DOHH2 (cell line): Measurements from ENCODE around the gene ASB1.
"Not testable (repeated sequence)": the region's sequence is repeated elsewhere in the genome, so short reads cannot be mapped to it uniquely, and the experiment has no call there.

Experiments
- H3F3A ChIP-seq: fragments of 200-600 bp; sonication (generic), shearing (Covaris generic); 2 replicates; pipeline ENCODE4 v1.6.0; 2016; ENCODE audit warnings: antibody characterized with exemption, mild to moderate bottlenecking; ENCODE audit not compliant: control insufficient read depth, insufficient read depth
- H3K27ac ChIP-seq: fragments of 200-600 bp; sonication (generic); 2 replicates; pipeline ENCODE4 v1.5.1; 2014; ENCODE audit warnings: low read depth, mild to moderate bottlenecking, low read length, moderate library complexity
- H3K27me3 ChIP-seq: fragments of 200-600 bp; sonication (generic); 2 replicates; pipeline ENCODE4 v1.6.1; 2014; ENCODE audit warnings: mild to moderate bottlenecking, low read length, mixed read lengths; ENCODE audit not compliant: control insufficient read depth
- H3K36me3 ChIP-seq: fragments of 200-600 bp; sonication (generic); 2 replicates; pipeline ENCODE4 v1.6.1; 2014; ENCODE audit warnings: mild to moderate bottlenecking, low read length, moderate library complexity, mixed read lengths; ENCODE audit not compliant: control insufficient read depth
- H3K4me1 ChIP-seq: fragments of 200-600 bp; sonication (generic); 2 replicates; pipeline ENCODE4 v1.6.1; 2014; ENCODE audit warnings: mild to moderate bottlenecking, low read length, mixed read lengths; ENCODE audit not compliant: control insufficient read depth
- H3K4me2 ChIP-seq: fragments of 200-600 bp; sonication (generic); 2 replicates; pipeline ENCODE4 v1.6.0; 2014; ENCODE audit warnings: mild to moderate bottlenecking, low read length, moderate library complexity
- H3K4me3 ChIP-seq: fragments of 200-600 bp; sonication (generic); 2 replicates; pipeline ENCODE4 v1.5.1; 2014; ENCODE audit warnings: mild to moderate bottlenecking, low read length, mixed read lengths
- H3K79me2 ChIP-seq: fragments of 200-600 bp; sonication (generic); 2 replicates; pipeline ENCODE4 v1.6.1; 2014; ENCODE audit warnings: mild to moderate bottlenecking, low read length, mixed read lengths; ENCODE audit not compliant: control insufficient read depth
- H3K9me2 ChIP-seq: fragments of 200-600 bp; sonication (generic); replicated peaks from 2 replicates; pipeline ENCODE4 v1.6.1; 2014; ENCODE audit warnings: mild to moderate bottlenecking, low read length, mixed read lengths; ENCODE audit not compliant: control insufficient read depth
- H3K9me3 ChIP-seq: fragments of 200-600 bp; sonication (generic); 2 replicates; pipeline ENCODE4 v1.6.1; 2014; ENCODE audit warnings: antibody characterized with exemption, low read length, mixed read lengths; ENCODE audit not compliant: control insufficient read depth, insufficient read depth
- H4K20me1 ChIP-seq: fragments of 200-600 bp; sonication (generic); 2 replicates; pipeline ENCODE4 v1.6.0; 2014; ENCODE audit warnings: low read depth, mild to moderate bottlenecking, antibody characterized with exemption, low read length, moderate library complexity; ENCODE audit not compliant: control insufficient read depth, insufficient read depth
- EZH2phosphoT487 ChIP-seq: fragments of 200-600 bp; sonication (generic); IDR thresholded peaks from 2 replicates; pipeline ENCODE4 v1.6.1; 2017; ENCODE audit warnings: borderline replicate concordance, mild to moderate bottlenecking, antibody characterized with exemption, low read length, moderate library complexity, mixed read lengths
- TF ChIP-seq, protein P1 (sequence below): fragments of 200-600 bp; sonication (generic); IDR thresholded peaks from one replicate; pipeline ENCODE4 v1.5.1; 2014; ENCODE audit warnings: antibody characterized with exemption, mild to moderate bottlenecking, low read depth, low read length; ENCODE audit not compliant: poor library complexity, severe bottlenecking

The ASB1 gene

DNA sequence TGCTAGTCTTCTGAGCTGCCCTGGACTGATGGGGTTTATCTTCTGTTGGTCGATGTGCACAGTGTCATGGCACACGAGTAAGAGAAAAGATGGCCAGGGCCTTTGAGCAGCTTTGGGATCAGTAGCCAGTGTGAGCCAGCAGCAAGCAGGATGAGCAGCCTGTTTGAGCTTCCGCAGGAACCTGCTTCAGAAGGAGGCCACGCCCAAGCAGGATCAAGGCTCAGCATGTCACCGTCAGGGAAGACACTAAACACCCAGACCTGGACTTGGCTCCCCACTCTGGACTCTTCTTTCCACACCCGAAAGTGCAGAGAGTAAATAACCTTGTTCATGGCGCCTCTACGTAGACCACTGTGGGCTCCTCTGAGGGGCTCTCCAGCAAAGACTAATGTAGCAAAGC, 25.2 kb upstream of the ASB1 start:
- Histone ChIP-seq H3K4me1 (no peaks in the 10 kb centered on the region), H3K36me3 (no peaks in the 10 kb centered on the region), H3K9me2 (no peaks in the 10 kb centered on the region), H3K4me2 (no peak overlapping the region), H3K4me3 (no peak overlapping the region), H3K79me2 (no peaks in the 10 kb centered on the region), H3K27me3 (no peaks in the 10 kb centered on the region), H3F3A (peaks cover 3% of the 10 kb centered on the region; the same call in 1 of the 2 replicates), H3K27ac (no peak overlapping the region), H4K20me1 (no peaks in the 10 kb centered on the region), H3K9me3 (no peaks in the 10 kb centered on the region)
- TF ChIP-seq EZH2phosphoT487: no peak
- TF ChIP-seq, protein P1, sequence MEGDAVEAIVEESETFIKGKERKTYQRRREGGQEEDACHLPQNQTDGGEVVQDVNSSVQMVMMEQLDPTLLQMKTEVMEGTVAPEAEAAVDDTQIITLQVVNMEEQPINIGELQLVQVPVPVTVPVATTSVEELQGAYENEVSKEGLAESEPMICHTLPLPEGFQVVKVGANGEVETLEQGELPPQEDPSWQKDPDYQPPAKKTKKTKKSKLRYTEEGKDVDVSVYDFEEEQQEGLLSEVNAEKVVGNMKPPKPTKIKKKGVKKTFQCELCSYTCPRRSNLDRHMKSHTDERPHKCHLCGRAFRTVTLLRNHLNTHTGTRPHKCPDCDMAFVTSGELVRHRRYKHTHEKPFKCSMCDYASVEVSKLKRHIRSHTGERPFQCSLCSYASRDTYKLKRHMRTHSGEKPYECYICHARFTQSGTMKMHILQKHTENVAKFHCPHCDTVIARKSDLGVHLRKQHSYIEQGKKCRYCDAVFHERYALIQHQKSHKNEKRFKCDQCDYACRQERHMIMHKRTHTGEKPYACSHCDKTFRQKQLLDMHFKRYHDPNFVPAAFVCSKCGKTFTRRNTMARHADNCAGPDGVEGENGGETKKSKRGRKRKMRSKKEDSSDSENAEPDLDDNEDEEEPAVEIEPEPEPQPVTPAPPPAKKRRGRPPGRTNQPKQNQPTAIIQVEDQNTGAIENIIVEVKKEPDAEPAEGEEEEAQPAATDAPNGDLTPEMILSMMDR: no peak

DNA sequence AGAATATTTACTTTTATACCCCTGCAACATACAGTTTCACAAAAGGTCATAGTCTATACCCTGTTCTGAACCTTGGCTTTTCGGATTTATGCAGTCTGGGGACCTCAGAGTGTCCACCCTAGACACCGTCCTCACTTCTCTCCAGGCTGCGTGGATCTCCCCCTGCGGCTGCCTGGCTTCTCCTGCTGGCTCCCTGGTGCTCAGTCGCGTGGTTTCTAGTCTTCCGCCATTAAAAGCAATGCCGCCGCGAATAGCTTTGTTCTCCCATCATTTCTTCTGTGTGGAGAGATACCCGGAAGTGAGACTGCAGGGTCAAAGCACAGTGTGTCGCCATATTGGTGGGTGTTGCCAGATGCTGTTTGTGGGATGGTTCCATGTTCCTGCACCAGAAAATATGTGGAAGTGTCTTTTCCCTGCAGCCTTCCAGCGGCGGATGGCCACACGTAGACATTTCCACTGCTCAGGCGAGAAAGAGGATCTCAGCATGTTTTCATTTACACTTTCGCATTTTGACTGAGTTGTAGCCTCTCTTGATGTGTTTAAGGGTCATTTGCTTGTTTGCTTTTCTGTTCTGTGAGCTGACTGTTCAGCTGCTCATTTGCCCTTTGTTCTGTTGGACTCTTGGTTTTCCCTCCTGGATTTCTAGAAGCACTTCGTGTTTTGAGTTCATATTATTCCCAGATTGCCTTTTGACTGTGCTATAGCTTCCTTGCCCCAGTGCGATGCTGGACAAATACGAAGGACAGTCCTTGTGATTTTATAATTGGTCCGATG, 22.9 kb upstream of the ASB1 start:
- TF ChIP-seq, protein P1: no peak
- no peak for TF ChIP-seq EZH2phosphoT487
- H3K4me3 ChIP-seq: no peak overlapping the region

DNA sequence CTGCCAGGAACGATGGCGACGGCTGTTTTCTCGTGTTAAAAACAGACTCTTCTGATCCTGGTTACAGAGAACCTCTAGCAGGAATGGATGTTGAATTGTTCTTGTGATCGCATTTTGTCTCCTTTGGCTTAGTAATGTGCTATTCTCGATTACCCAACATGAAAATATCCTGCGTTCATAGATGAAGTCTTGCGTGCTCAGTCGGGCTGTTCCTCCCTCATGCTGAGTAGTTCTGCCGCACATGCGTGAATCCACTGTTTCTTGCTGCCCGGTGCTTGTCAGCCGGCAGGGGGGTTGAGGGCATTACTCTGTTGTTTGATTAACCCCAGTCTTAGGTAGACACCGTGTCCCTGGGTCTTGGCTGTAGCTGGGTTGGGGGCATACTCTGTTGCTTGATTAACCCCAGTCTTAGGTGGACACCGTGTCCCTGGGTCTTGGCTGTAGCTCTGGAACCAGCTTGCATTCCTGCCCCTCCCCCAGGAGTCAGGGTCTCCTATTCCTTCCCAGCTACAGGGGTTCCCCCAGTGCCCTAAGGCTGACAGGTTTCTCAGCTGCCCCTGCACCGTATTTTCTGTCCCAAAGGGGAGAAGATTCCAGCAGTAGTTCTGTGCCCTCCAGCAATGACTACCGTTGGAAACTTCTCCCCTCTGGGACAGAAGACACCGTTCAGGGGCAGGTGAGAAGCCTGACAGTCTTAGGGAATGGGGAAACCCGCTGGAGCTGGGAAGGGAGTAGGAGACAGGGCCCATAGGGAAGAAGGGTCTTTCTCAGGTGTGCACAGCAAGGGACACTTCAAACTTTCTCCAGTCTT, 22.1 kb upstream of the ASB1 start:
- TF ChIP-seq, protein P1: no peak
- TF ChIP-seq EZH2phosphoT487: no peak
- H3K4me3 ChIP-seq: no peak overlapping the region

More for the DNA sequence above, 22.9 kb upstream of the ASB1 start:
- no peak overlapping the region for H3K4me2 ChIP-seq
- no peaks in the 10 kb centered on the region for H3K79me2 ChIP-seq
- no peaks in the 10 kb centered on the region for H4K20me1 ChIP-seq
- H3F3A ChIP-seq: peaks cover 3% of the 10 kb centered on the region; the same call in 1 of the 2 replicates
- no peak overlapping the region for H3K27ac ChIP-seq
- H3K9me3 ChIP-seq: no peaks in the 10 kb centered on the region
- H3K36me3 ChIP-seq: no peaks in the 10 kb centered on the region
- H3K27me3 ChIP-seq: no peaks in the 10 kb centered on the region
- H3K9me2 ChIP-seq: no peaks in the 10 kb centered on the region
- H3K4me1 ChIP-seq: no peaks in the 10 kb centered on the region

DNA sequence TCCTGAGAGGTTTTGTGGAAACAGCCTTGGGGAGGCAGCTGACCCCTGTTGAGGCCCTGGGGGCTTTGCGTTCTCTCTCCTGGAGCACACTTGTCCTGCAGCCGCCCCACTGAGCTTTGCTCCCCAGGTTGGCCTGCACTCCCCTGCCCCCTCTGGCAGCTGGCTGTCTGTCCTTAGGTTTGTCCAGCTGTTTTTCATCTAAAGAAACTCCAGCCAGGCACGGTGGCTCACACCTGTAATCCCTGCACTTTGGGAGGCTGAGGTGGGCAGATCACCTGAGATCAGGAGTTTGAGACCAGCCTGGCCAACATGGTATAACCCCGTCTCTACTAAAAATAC, 21.5 kb upstream of the ASB1 start:
- H3K4me1 ChIP-seq, H3K9me3 ChIP-seq, H3K27me3 ChIP-seq, H3K36me3 ChIP-seq, H3K4me2 ChIP-seq, H3F3A ChIP-seq, H3K27ac ChIP-seq, H4K20me1 ChIP-seq, H3K4me3 ChIP-seq, H3K79me2 ChIP-seq, H3K9me2 ChIP-seq: not testable (repeated sequence)

More for the DNA sequence above, 22.1 kb upstream of the ASB1 start:
- no peaks in the 10 kb centered on the region for H3K36me3 ChIP-seq
- H3K9me2 ChIP-seq: no peaks in the 10 kb centered on the region
- no peaks in the 10 kb centered on the region for H3K27me3 ChIP-seq
- no peak overlapping the region for H3K4me2 ChIP-seq
- no peaks in the 10 kb centered on the region for H3K9me3 ChIP-seq
- H3K27ac ChIP-seq: no peak overlapping the region
- H3K4me1 ChIP-seq: no peaks in the 10 kb centered on the region
- H3F3A ChIP-seq: peaks cover 3% of the 10 kb centered on the region; the same call in 1 of the 2 replicates
- H3K79me2 ChIP-seq: no peaks in the 10 kb centered on the region
- H4K20me1 ChIP-seq: no peaks in the 10 kb centered on the region
